ENCODE data around the gene PIK3CA.

GRCh38 chr3:179244878-179245277 is 96.7 kb downstream of the PIK3CA start:
- TF ChIP-seq REST (IDR thresholded peaks at IDR 0.05; ENCODE audit: unreplicated experiment) (no peak), ZNF462 (CRISPR knock-in tag; IDR thresholded peaks at IDR 0.05) (no peak)
